Stimulated activated CD4-positive, alpha-beta T cell treated with anti-CD3 and anti-CD28 coated beads, Interleukin-4, amount 100 ng/mL, for 1 hour (primary cell): ENCODE data around the gene PARD3.
"Not testable (repeated sequence)": the region's sequence is repeated elsewhere in the genome, so short reads cannot be mapped to it uniquely, and the experiment has no call there.

Experiments used
- DNase-seq: peaks from one replicate; pipeline ENCODE4 v3.0.0-alpha.2; 2020

PARD3 gene

DNA sequence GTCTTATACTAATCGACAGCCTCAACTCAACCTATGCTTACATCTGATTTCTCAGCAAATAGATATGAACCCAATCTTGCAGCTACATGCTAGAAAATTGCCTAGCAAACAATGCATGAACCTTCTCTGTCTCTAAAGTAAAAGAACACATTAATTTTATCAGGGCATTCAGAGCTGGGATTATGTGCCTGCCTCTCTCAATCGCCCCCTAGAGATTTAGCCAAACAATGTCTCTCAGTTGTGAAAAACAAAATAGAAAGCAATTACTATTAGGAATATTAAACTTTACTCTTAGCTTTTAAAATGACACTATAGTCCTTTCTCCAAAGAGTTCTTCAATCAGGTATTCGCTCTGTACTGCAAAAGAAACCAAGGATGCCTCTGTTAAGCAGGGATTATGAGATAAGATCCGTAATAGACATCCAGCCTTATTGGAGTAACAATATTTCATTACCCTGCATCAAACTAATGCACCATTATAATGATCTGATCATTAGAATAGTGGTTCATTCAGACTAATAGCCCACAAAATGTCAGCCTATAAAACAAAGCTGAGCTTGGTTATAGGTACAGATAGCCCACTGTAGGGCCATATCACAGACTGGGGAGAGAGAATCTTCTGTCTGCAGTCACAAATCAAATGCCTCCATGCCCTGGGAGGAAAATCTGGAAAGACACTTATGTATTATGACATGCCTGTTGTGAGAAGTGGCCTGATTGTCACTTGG is 736.9 kb downstream of the PARD3 start:
- DNase-seq = no peak

DNA sequence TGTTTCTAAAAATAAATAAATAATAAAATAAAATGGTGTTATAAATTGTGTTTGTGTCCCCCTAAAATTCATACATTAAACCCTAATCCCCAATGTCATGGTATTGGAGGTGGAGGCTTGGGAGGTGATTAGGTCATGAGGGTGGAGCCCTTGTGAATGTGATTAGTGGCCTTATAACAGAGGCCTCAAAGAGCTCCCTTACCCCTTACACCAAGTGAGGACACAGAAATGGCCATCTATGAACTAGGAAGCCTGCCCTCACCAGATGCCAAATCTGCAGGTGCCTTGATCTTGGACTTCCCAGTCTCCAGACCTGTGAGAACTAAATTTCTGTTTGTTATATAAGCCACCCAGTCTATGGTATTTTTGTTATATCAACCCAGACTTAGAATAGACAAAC is 738.7 kb downstream of the PARD3 start:
- DNase-seq = no peak

DNA sequence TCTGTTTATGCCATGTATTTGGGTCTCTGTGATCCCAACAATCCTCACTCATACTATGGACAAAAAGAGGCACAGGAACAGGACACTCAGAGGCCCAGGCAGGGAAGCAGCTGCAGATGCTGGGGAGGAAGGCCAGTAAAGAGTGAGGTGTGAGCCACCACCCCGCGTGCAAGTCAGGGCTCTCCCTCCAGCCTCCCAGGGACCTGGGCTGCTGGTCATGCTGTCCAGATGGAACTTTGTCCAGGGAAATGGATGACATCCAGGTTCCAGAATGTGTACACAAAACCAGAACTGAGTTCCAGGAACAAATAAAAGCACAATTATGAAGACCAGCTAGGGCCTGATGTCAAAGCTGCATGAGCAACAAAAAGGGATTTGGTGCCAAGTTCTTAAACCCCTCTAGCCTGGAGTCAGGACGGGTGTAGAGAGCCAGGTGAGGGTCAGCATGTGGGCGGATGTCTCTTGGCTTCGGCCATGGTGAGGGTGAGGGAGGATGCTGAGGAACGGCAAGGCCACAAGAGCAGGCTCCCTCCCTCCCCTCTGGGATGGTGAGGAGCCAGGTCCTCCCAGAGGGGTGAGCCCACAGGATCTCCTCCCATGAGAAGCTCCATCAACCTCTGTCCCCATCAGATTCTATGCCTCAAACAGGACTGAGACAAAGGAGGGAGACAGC is 739.7 kb downstream of the PARD3 start:
- no peak for DNase-seq

DNA sequence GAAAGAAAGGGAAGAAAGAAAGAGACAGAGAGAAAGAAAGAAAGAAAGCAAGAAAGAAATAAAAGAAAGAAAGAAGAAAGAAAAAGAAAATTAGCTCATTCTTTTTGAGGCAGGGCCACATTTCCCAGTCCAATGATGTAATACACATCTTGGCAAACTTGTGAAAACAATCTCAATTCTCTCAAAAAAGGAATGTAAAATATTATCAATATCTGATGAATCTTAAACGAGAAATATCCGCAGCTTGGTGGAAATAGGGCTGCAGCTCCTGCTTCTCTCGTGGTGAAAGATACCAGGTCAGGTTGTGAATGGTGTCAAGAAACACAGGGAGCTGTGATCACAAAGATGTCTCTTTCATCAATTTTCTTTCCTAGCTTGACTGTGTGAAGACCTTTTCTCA is 741.0 kb downstream of the PARD3 start:
- DNase-seq = no peak

DNA sequence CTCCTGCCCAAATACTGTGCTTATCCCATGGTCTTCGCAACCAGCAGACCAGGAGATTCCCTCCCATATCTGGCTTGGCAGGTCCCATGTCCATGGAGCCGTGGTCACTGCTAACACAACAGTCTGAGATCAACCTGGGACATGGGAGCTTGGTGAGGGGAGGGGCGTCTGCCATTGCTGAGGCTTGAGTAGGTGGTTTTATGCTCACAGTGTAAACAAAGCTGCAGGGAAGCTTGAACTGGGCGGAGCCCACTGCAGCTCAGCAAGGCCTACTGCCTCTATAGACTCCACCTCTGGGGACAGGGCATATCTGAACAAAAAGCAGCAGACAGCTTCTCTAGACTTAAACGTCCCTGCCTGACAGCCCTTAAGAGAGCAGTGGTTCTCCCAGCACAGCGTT is 747.4 kb downstream of the PARD3 start:
- not testable (repeated sequence) for DNase-seq

DNA sequence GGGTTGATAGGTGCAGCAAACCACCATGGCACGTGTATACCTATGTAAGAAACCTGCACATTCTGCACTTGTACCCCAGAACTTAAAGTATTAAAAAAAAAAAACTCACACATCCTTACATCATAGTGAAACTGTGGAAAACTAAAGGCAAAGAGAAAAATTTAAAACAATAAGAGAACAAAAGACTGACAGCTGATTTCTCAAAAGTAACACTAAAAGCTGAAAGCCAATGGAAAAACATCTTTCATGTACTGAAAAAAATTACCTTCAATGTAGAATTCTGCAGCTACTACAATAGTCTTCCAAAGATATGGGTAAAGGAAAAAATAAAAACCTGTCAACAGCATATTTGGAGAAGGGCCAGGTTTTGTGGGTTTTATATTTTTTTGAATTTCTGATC is 751.5 kb downstream of the PARD3 start:
- no peak for DNase-seq

DNA sequence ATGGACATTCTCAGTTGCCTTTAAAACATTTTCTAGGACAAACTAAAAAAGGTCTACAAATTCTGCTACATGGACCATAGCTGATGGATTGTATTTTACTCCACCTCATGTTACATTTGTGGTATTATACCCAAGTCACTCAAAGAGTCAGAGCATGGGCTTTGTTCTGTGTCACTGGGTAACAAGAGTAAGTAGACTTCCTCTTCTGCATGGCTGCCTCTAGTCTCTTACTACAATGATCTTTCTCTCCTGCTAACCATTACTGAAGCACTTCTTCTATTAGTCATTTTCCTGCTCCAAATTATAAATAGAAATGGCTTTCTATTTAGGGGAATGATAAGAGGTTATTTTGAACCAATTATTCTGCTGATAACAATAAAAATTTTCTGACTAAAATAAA is 753.3 kb downstream of the PARD3 start:
- DNase-seq = no peak
